ENCODE results near the gene CCM2L.
"Not testable (repeated sequence)": the region's sequence is repeated elsewhere in the genome, so short reads cannot be mapped to it uniquely, and the experiment has no call there.

- TF ChIP-seq CTCF (conservative IDR thresholded peaks at IDR 0.05 in 1 of 2, IDR thresholded peaks at IDR 0.05 in 1 of 2; ENCODE audit: extremely low read depth in 1 of 2, insufficient read depth in 1 of 2, low read depth in 1 of 2, low read length in 2 of 2); EZH2 (IDR thresholded peaks at IDR 0.05; ENCODE audit: borderline replicate concordance, low read length): not testable (repeated sequence)
Measured at GRCh38 chr20:32033721-32034120, 23.5 kb downstream of the CCM2L start.
